Left lobe of liver (tissue), 2 donors: ENCODE results near the gene SLC35D1. TPM values are rescaled to one million over a fixed set of nuclear protein-coding genes. Genes with fewer than 3 reads are reported as not detected.
"Not testable (repeated sequence)": the region's sequence is repeated elsewhere in the genome, so short reads cannot be mapped to it uniquely, and the experiment has no call there.

ENCODE experiments used
- ATAC-seq: fragments of 200-7000 bp; cut with Tn5 transposase; one replicate; pipeline ENCODE4 v1.9.1; 2020; ENCODE audit warnings: mild to moderate bottlenecking, moderate library complexity
- DNase-seq: peaks from one replicate; pipeline ENCODE4 v3.0.0-alpha.2; 2020; ENCODE audit warnings: low spot score
- total RNA-seq: library from RNA; stranded (reverse); gene quantifications from one replicate; pipeline ENCODE4 v1.2.1, GENCODE V29; 2021
- donor health status: DM: no; HTN: no; CAD: no; lungs with moderate emphysema.
- donor health status: DM: no; HTN: yes; CAD: no.

Gene SLC35D1
- total RNA-seq, result 66.0 TPM

DNA sequence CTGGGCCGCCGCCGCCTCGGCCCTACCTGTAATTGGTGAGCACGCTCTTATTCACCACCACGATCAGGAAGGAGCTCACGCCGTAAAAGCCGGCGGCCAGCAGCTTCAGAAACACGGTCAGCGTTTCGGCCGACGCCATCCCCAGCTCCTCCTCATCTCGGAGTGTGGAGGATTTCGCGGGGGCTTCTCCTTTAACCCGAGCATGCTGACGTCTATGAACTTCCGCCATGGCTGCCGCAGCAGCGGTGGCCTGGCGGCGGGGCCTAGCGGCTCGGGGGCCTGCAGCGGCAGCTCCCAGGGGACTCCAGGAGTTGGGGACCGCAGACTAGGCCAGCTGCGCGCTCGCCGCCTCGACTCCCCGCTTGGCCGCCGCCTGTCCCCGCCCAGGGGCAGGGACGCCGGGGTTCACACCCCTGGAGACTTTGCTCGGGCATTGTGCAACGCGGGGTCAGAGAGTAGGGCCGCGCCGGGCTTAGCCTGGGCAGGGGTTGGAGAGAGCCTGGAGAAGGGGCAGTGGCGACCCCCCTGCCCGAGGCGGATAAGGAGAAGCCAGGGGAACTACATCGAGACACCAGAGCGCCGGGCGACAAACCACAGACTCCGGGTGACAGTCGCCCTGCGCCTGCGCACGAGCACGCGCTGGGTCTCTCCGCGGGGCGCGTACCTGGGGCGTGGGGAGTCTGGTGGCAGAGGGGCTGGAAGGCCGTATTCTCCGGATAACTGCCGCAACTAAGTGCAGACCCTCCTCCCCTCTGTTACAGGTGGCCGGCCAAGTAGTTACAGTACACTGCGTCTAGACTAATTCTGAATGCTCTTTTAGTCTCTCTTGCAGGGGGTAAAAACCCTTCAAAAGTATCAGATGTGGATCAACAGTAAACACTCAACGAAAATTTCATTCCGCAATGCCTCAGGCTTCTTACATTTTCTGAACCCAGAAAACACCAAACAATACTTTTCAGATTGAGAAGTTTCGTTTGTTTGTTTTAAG, at the start of gene SLC35D1:
TSS of gene SLC35D1 (minus strand) at position 364 of the 988 bp plus-strand sequence. CDS start at position 229, 135 bp downstream.
- peak; percentile 91 for ATAC-seq
- peak; percentile 95 for DNase-seq

GRCh38 chr1:67103548-67103947, 49.6 kb upstream of the SLC35D1 start:
- ATAC-seq (no peak), DNase-seq (no peak)

- ATAC-seq (no peak), DNase-seq (no peak)
These were observed 46.9 kb upstream of the SLC35D1 start for GRCh38 chr1:67100833-67101232.

DNA sequence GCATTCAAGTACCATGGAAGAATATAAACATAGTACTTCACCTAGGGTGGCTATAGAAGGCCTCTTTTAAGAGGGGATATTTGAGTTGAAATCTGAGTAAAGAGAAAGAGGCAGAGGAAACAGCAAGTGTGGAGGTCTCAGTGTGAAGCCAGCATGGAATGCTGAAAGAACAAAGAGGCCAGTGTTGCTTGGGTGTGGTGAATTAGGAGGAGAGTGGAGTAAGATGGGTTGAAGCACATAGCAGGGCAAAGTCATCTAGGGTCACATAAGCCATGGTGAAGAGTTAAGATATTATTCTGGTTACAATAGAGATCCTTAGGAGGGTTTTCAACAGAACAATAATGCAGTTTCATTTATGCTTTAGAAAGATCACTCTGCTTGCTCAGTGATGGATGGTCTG, 43.4 kb upstream of the SLC35D1 start:
- ATAC-seq (no peak), DNase-seq (no peak)

DNA sequence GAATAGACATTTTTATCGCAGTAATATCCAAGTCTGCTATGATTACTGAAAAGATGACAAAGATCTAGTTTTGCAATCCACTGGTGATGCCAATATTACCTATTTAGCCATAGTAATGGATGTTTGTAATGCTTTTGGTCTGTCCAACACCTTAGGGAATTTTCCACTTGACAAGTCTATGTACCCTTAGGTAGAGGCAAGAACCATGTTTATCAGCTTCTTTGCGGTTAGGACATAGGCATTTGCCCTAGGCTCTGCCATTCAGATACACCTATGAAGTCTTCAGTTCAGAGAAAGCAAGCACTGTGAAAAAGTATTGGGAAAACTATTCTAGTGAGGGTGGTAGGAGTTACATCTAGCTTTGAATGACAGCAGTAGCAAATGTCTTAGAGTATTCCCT, 40.2 kb upstream of the SLC35D1 start:
- ATAC-seq, result no peak
- DNase-seq, result no peak

GRCh38 chr1:67089685-67090208, 35.8 kb upstream of the SLC35D1 start:
- no peak for DNase-seq

DNA sequence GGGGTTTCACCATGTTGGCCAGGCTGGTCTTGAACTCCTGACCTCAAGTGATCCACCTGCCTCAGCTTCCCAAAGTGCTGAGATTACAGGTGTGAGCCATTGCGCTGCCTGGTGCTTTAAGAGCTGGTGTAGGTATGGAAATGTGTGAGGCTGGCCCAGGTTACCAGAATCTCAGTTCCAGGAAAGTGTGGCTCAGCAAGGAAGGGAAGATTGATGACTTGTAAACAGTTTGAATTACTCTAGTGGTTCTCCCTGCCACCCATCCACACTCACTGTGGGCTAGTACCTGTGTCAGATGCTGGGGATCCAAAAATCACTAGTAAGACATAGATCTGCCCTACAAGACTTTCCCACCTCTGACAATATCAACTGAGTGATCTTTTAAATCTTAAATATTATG, 34.5 kb upstream of the SLC35D1 start:
- no peak for DNase-seq
- ATAC-seq, result no peak

More at GRCh38 chr1:67089685-67090208, 35.8 kb upstream of the SLC35D1 start:
- ATAC-seq, result no peak

DNA sequence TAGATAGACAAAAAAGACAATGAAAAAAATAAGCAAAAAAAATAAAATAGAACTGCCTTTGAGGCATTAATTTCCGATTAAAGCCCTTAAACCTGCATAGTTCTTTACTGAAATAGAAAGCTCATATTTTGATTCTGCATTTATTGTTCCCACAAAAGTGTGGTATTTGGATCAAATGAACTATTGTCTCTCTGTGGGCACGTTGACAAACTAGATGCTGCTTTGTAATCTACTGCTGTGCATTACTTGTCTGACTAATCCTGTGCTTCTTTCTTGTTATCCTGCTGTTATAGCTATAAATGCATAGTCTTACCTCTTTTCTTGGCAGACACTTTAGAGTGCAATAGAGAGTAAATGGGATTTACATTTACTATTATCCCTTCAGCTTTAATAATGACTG, 31.4 kb upstream of the SLC35D1 start:
- ATAC-seq (no peak), DNase-seq (no peak)

GRCh38 chr1:67084765-67085318, 30.9 kb upstream of the SLC35D1 start:
- DNase-seq, result no peak
- ATAC-seq, result no peak

GRCh38 chr1:67078291-67078690, 24.3 kb upstream of the SLC35D1 start:
- no peak for ATAC-seq
- no peak for DNase-seq

DNA sequence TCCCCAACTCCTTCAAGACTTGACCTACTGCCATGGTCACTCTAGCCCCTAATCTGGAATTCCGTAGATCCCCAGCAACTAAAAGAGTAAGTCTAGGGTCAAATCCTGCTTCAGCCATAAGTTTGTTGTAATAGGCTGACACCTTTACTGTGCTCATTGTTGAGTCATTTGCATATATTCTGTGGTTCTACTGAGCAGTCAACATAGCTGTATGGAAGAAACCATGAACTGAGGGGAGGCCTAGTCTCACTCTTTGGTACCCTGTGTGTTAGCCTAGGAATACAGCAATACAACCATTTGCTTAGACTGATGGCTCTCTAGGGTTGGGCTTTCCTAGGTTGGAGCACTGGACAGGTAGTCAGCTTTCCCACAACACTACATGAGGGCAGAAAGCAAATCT, 23.6 kb upstream of the SLC35D1 start:
- ATAC-seq, result no peak
- DNase-seq, result no peak

DNA sequence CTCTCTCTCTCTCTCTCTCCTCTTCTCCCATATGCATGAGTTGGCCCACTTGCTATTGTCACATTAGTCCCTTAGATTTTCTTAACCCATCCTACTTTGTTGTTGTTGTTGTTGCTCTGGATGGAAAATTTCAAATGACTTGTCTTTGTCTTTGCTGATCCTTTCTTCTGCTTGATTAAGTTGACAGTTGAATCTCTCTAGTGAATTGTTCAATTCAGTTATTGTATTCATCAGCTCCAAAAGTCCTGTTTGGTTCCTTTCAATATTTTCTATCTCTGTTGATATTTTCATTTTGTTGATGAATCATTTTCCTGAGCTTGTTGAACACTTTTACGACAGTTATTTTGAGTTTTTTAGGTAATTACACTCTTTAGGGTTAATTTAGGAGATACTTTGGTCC, 18.8 kb upstream of the SLC35D1 start:
- ATAC-seq, result no peak
- DNase-seq, result no peak

GRCh38 chr1:67067655-67068054, 13.7 kb upstream of the SLC35D1 start:
- ATAC-seq, DNase-seq: not testable (repeated sequence)

- DNase-seq (no peak), ATAC-seq (no peak)
These were observed 8.5 kb upstream of the SLC35D1 start for GRCh38 chr1:67062412-67062811.

- DNase-seq (no peak), ATAC-seq (no peak)
These were observed 7.3 kb upstream of the SLC35D1 start for GRCh38 chr1:67061266-67061665.

DNA sequence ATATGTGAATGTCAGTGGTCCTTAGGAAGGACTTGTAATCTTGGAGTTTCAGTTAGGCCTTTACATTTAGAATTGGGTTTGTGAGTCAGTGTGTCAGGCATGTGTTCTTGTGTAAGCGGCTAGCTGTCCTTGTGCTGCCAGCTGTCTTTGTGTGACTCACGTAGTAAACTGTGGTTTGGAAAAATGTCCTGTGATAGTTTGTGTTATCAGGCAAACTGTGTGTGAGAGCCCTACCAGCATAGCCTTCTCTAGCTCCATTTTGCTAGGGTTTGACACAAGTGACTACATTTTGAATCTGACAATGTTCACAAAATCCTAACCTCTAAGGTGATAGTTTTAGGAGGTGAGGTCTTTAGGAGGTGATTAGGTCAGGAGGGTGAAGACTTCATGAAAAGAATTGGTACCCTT, 6.9 kb upstream of the SLC35D1 start:
- ATAC-seq (no peak), DNase-seq (no peak)

GRCh38 chr1:67059346-67059745, 5.4 kb upstream of the SLC35D1 start:
- ATAC-seq, result no peak
- DNase-seq, result no peak

- no peak for DNase-seq
- ATAC-seq, result no peak
These were observed 4.8 kb upstream of the SLC35D1 start for GRCh38 chr1:67058761-67059160.

- ATAC-seq (no peak), DNase-seq (no peak)
These were observed 4.3 kb upstream of the SLC35D1 start for GRCh38 chr1:67058242-67058641.

DNA sequence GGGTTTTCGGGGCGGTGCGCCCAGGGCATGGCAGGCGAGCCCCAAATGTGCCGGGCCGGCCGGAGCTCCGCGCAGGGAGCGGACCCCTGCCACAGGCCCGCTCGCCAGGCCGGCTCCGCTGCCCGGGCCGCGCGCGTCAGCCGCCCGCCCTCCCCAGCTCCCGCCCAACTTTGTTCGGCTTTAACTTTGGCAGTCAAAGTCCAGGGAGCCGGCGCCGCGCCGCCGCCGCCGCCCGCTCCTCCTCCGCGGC, 488 bp downstream of the SLC35D1 start:
- DNase-seq (peak; percentile 80), ATAC-seq (peak; percentile 85)

DNA sequence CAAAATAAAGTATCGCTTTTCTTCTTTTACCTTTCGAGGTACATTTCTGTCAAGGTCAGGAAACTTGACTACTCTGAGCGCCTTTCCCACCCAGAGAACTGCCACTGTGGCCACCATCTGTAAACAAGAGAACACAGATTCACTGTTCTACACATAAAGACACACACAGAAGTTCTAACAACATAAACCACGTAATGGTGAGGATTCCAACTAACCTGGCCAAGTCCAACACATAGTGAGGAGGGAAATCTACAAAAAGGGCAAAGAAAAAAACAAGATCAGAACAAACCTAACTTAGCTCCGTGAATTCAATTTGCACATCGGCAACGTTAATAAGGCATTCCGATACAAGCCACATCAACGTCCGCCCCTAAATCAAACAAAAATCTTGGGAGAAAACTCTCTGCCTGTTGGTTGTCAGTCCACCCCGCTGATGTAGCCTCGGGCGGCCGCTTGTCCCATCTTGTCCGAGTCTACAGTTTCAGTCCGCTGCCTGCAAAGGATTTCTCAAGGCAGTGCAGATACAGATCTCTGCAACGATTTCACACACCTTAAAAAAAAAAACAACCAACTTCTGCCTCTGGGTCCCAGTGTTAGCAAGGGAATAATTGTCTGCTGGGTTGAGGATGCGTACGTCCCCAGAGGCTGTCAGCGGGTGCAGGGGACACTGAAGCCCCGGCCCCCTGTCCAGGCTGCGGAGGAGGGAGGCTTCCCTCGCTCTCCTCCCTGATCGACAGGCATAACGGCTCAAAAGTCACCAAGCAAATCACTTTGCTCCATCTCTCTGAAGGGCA, 1.0 kb downstream of the SLC35D1 start:
- peak; percentile 20 for ATAC-seq
- no peak for DNase-seq
